Stimulated activated CD4-positive, alpha-beta T cell treated with anti-CD3 and anti-CD28 coated beads, Interleukin-4, amount 100 ng/mL, for 48 hours (primary cell): Measurements from ENCODE around the gene NOC3L.
A peak's percentile ranks its signal among the peaks of the same experiment; 100 is the strongest.
"Not testable (repeated sequence)": the region's sequence is repeated elsewhere in the genome, so short reads cannot be mapped to it uniquely, and the experiment has no call there.

Experiments used
- DNase-seq, 2 donors: peaks; one replicate each; pipeline ENCODE4 v3.0.0-alpha.2; 2020; ENCODE audit warnings: low read depth in 2 of 2

Gene NOC3L

DNA sequence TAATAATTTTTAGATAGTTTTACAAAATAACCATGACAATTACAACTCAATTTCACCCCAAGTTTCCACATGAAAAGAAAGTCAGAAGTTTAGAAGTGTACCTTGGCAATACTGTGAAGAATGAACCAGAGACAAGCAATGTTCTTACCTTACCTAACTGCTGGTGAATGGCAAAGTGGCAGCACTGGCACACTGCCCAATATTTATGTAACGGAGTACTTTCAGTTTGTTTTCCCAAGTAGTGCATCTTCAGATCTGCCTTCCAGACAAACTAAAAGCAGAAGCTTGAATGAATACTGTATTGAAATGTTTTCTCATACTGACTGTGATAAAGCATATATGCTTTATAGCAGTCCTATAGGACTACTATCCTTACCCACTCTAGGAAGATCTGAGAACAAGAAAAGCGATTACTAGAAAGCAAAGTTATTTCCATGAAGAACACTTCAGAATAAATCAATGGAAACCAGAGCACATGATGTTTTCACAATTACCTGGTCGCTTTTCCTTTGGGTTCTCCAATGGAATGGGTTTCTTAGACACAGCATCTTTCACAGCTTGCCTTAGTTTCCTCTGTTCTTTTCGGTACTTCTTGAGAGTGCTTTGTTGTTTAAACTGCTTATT lies 1.5 kb downstream of the NOC3L start:
- DNase-seq: no peak

GRCh38 chr10:94358480-94358879 lies 4.3 kb downstream of the NOC3L start:
- DNase-seq: no peak

GRCh38 chr10:94357193-94357592 lies 5.5 kb downstream of the NOC3L start:
- no peak for DNase-seq

- DNase-seq: no peak
These were observed 6.9 kb downstream of the NOC3L start for GRCh38 chr10:94355841-94356240.

DNA sequence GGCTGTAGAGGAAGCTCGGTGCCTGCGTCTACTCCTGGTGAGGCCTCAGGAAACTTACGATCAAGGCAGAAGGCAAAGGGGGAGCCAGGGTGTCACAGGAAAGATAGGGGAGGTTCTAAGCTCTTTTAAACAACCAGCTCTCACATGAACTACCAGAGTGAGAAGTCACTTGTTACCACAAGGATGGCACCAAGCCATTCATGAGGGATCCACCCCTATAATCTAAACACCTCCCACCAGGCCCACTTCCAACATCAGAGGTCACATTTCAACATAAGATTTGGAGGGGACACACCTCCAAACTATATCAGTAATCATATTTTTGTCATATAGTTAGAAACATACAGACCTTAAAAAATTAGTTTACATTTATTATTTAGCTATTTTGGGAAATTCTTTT lies 9.4 kb downstream of the NOC3L start:
- DNase-seq: no peak

DNA sequence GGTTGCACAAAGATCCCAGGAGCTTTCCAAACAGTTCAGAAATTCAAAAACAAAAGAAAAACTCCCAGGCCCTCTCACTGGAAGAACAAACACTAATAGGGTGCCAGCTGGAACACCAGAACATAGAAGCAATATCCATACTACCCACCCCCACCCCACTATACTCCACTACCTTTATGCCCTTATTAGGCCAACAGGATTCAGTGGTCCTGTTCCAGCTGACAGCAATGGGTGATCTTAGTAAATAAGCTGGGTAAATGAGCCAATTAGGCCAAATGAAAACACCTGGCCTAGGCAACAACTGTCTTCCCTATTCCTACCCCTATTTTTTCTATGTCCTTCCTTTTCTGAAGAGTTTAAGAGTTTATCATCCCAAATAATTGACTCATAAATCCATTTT lies 11.7 kb downstream of the NOC3L start:
- no peak for DNase-seq

GRCh38 chr10:94350500-94350899 lies 12.2 kb downstream of the NOC3L start:
- DNase-seq: not testable (repeated sequence)

- no peak for DNase-seq
These were observed 13.4 kb downstream of the NOC3L start for GRCh38 chr10:94349327-94349726.

- no peak for DNase-seq
These were observed 18.1 kb downstream of the NOC3L start for GRCh38 chr10:94344522-94345122.

- DNase-seq: no peak
These were observed 19.6 kb downstream of the NOC3L start for GRCh38 chr10:94343151-94343550.

DNA sequence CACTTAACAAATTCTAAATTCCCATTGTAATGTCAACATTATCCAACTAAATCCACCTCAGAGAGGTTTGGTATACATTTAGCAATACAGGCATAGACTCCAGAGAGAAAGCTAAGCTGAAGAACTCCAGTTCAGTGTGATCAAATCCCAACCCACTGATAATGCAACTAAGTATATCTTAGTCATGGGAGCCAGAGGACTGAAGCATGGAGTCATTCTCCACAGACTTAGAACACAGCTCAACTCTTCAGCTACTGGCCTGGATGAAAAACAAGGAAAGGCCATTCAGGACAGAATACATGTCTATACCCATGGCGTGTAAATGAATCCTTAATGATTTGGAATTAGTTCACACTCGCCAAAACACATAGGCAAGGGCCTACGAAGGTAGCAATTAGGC lies 27.9 kb downstream of the NOC3L start:
- DNase-seq: no peak

- DNase-seq: no peak
These were observed 29.7 kb downstream of the NOC3L start for GRCh38 chr10:94333051-94333450.

- no peak for DNase-seq
These were observed 34.1 kb downstream of the NOC3L start for GRCh38 chr10:94328613-94329012.

- DNase-seq: no peak
These were observed 35.1 kb downstream of the NOC3L start for GRCh38 chr10:94327649-94328048.

DNA sequence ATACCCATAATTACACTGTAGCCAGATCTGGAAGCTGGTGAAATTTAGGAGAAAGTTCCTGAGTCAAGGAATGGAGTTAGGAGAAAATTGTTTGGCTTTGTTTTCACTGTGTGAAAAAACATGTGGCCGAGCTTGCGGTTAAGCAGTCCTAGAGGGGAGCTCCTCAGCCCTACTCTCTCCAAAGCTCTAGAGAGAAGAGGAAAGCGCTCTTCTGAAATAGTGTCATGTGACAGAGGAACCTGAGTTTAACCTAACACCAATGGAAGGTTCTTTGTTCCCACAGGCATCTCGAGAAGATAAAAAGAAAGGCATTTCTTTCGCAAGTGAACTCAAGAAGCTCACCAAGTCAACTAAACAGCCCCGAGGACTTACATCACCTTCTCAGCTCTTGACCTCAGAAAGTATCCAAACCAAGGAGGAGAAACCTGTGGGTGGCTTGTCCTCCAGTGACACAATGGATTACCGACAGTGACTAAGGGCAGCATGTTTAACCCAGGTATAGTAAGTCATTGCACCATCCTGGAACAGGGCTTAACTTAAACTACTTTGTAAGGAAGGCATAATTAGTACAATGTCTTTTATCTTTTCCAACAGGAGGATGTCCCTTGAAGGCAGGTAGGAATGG lies 38.0 kb downstream of the NOC3L start:
- DNase-seq: no peak

DNA sequence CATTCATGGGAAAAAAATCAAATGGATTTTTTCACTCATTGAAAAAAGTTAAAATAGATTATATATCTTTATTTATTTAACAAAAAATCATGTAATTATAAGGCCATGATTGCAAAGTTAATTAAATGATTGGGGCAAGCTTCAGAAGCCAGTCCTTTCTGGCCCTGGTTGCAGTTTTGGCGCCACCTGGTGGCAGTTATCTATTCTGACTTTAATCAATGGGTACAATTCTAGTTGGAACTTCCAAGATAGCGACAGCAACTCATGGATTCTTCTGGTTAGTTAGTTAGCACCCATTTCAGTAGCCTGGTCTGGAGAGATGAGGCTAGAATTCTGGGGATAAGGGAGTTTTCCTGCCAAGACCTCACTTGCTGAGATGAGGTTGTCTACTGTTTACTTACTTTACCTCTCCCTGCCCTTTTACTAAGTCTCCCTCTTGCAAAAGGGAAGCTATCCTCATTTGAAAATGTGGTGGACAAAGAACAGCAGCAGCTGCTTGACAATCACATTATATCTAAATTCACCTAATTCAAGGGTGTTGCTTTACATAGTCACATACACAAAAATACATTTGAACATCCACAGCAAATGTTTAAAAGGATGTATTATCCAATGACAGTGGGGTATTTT lies 42.3 kb downstream of the NOC3L start:
- DNase-seq: peak; percentile 50 to 67

GRCh38 chr10:94316560-94316959 lies 46.2 kb downstream of the NOC3L start:
- DNase-seq: no peak

DNA sequence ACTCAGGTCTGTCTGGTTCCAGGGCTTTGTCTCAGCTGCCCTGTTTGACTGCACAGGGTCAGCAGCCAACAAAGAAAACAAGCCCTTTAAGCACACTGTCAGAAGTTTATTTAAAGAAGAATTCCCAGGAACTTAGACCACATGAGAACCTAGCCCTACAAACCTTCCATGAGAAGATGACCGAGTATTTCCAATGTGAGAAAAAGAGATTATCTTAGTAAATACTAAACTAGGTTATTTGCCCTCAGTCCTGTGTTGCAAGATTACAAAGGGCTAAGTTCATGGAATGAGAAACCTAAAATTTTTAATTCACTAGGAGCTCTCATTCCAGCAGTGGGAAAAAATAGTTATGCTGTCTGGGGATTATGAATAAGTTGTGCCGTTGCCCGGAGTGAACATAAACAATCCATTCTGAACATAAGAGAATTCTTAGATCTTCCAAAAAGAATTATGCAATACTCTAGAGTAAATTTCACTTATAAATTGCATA lies 46.7 kb downstream of the NOC3L start:
- no peak for DNase-seq

DNA sequence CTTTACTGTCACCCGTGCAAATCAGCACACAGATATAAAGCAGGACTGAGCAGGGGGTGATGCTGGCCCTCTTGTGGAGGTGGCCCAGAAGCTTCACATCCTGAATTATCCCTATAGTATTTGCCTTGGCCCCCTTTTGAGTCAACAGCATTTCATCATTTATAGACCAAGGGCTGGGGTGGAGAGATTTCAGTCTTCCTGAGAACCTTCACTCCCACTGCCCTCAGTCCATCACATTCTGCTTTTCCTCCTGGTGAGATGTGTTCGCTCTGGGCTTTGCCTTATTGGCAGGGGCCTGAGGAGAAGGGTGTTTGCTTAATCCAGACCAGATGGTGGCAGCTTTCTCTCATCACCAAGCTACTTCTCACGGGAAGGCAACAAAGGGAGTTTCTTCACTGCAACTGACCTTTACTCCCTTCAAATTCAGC lies 47.7 kb downstream of the NOC3L start:
- no peak for DNase-seq

DNA sequence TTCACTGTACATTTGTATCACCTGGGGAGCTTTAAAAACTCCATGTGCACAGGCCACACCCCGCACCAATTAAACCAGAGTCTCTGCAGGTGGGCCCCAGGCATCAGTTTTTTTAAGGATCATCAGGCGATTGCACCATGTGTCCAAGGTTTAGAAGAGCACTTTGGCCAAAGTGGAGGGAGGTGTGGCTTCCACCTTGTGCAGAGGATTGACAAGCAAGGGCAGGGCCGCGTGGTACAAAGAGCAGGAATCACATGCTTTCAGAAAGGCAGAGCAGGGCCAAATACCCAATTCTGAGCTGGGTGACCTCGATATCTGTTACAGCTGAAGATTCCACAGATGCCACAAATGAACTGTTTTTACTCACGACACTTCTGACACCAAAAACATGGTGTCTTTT lies 52.4 kb downstream of the NOC3L start:
- no peak for DNase-seq

DNA sequence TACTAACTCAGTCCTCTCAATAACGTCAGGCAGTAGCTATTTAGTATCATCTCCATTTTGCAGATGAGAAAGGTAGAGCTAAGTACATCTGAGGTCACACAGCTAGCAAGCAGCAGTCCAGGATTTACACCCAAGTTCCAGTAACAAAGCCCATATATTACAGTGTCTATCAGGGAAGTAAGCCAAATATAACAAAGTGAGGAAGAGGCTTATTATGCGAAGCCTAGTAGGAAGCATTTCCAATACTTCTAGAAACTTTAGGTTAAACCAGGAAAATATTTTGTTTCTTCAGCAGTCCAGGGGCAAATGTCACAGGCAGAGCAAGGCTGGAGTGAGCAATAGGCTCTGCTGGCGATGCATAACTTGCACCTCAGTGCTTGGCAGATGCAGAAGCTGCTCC lies 53.9 kb downstream of the NOC3L start:
- DNase-seq: no peak

DNA sequence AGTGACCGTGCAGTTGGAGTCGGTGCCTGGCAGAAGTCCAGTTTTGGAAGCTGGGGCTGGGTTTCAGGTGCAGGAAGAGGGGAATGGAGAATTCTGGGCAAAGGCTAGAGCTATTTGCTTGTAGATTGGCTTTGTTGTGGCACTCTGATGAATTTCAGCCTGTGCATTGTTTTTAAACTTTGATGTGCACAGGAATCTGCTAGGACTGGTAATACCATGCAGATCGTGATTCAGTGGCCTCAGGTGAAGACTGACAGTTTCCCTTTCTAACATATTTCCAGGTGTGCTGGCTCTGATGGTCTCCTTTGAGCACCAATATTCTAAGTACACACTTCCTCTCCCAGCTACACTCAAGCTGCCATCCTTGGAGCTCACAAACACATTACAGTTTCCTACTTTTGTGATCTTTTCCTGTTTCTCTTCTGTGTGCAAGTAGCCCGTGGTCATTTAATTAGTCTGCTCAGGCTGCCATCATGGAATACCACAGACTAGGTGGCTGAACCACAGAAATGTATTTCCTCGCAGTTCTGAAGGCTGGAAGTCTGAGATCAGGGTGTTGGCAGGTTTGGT lies 55.6 kb downstream of the NOC3L start:
- no peak for DNase-seq

GRCh38 chr10:94303929-94304328 lies 58.8 kb downstream of the NOC3L start:
- no peak for DNase-seq
